Measurements from ENCODE around the gene PNPLA7. TPM values are rescaled to one million over a fixed set of nuclear protein-coding genes. Genes with fewer than 3 reads are reported as not detected.

PNPLA7 gene
- total RNA-seq, 4 donors from 2014 or later = 0.26 to 25.7 (median 3.4) TPM

GRCh38 chr9:137435980-137436760 lies 114.0 kb downstream of the PNPLA7 start:
- DNase-seq = peak; percentile 84 to 86
- Histone ChIP-seq H3K4me3 (no peak overlapping the region), H3K27ac (no peak overlapping the region), H3K4me1 (peaks cover 0 to 5% of the 10 kb centered on the region in 2 donors), H3K27me3 (no peaks in the 10 kb centered on the region), H3K9me3 (no peaks in the 10 kb centered on the region), H3K36me3 (no peaks in the 10 kb centered on the region)
- peak in 1 of 2 donors; percentile 19 for TF ChIP-seq POLR2A (IDR thresholded peaks at IDR 0.05)
- no peak for TF ChIP-seq CTCF (IDR thresholded peaks at IDR 0.05)
- intact Hi-C loops (cut with DNase I; ENCODE audit: low total_unique reads) = no loop called here

GRCh38 chr9:137435381-137435891 lies 114.8 kb downstream of the PNPLA7 start:
- intact Hi-C loops (cut with DNase I; ENCODE audit: low total_unique reads) = no loop called here
- TF ChIP-seq POLR2A (IDR thresholded peaks at IDR 0.05) (no peak), CTCF (IDR thresholded peaks at IDR 0.05) (no peak)

GRCh38 chr9:137434498-137435380 lies 115.5 kb downstream of the PNPLA7 start:
- intact Hi-C loops (cut with DNase I; ENCODE audit: low total_unique reads) = no loop called here
- Histone ChIP-seq H3K4me3 (no peak overlapping the region), H3K9me3 (no peaks in the 10 kb centered on the region), H3K27ac (no peak overlapping the region), H3K27me3 (no peaks in the 10 kb centered on the region), H3K36me3 (no peaks in the 10 kb centered on the region), H3K4me1 (peaks cover 0 to 5% of the 10 kb centered on the region in 2 donors)
- no peak for TF ChIP-seq CTCF (IDR thresholded peaks at IDR 0.05)
- no peak for TF ChIP-seq POLR2A (IDR thresholded peaks at IDR 0.05)
- DNase-seq = peak in 1 of 2 donors; percentile 21

More at GRCh38 chr9:137435381-137435891, 114.8 kb downstream of the PNPLA7 start:
- Histone ChIP-seq H3K27me3 (no peaks in the 10 kb centered on the region), H3K9me3 (no peaks in the 10 kb centered on the region), H3K27ac (no peak overlapping the region), H3K4me3 (no peak overlapping the region), H3K4me1 (peaks cover 0 to 5% of the 10 kb centered on the region in 2 donors), H3K36me3 (no peaks in the 10 kb centered on the region)
- DNase-seq = peak in 1 of 2 donors; percentile 18

GRCh38 chr9:137433916-137434431 lies 116.2 kb downstream of the PNPLA7 start:
- no peaks in the 10 kb centered on the region for H3K9me3 ChIP-seq
- no peaks in the 10 kb centered on the region for H3K27me3 ChIP-seq
- H3K4me1 ChIP-seq = peaks cover 0 to 5% of the 10 kb centered on the region in 2 donors
- no peak overlapping the region for H3K4me3 ChIP-seq
- no peak overlapping the region for H3K27ac ChIP-seq
- no peaks in the 10 kb centered on the region for H3K36me3 ChIP-seq
- intact Hi-C loops (cut with DNase I; ENCODE audit: low total_unique reads) = no loop called here
- DNase-seq = no peak
- TF ChIP-seq CTCF (IDR thresholded peaks at IDR 0.05) (no peak), POLR2A (IDR thresholded peaks at IDR 0.05) (no peak)
